ENCODE data around the gene CGNL1.

GRCh38 chr15:57509965-57510364 is 133.7 kb downstream of the CGNL1 start:
- TF ChIP-seq CTCF (IDR thresholded peaks at IDR 0.05), result no peak
- no peak for TF ChIP-seq POLR2A (IDR thresholded peaks at IDR 0.05)
